ENCODE data around the gene ATRN. TPM values are rescaled to one million over a fixed set of nuclear protein-coding genes. Genes with fewer than 3 reads are reported as not detected.

Gene ATRN
- total and polyA plus RNA-seq, 2 donors (not counting 1 experiment from before 2014, with no cell fraction given): 5.8 to 19.5 TPM

DNA sequence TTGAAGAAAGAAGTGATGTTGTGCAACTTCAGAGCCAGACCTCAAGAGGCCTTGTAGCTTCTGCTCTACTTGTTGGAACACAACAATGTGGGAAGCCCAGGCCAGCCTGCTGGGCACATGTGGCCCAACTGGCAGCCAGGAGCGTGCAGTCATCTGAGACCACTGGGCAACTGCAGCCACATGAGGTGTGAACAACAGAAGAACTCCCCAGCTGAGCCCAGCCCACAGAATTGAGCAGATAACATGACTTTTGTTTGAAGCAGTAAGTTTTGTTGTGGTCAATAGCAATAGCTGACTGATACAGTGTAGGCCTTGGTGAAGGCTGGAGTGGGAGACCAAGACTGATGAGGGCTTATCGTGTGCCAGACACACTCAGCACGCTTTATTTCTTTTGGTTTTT is 219.6 kb downstream of the ATRN start:
- no peak overlapping the region for H3K9ac ChIP-seq (ENCODE audit: low read length)
- ChIA-PET CTCF (interaction anchor here (0.6 to 0.7 kb wide), 2 partner anchors 27 to 975 kb away, joined by 3 to 4 read pairs; no protein-coding TSS in a partner anchor), POLR2A (no interaction called here)
- no peaks in the 10 kb centered on the region for H3K9me3 Mint-ChIP-seq (ENCODE audit: insufficient read depth)
- peaks cover 0 to 6% (median 0%) of the 10 kb centered on the region in 3 donors for H3K9me3 ChIP-seq (ENCODE audit: control extremely low read depth in 1 of 3, control insufficient read depth in 2 of 3, insufficient read depth in 1 of 3, low read length in 2 of 3)
- peaks cover 0 to 5% (median 0%) of the 10 kb centered on the region in 4 experiments for H3K27me3 ChIP-seq (replicated peaks in 1 of 4; ENCODE audit: control extremely low read depth in 1 of 4, control insufficient read depth in 3 of 4, insufficient read depth in 4 of 4, low read length in 3 of 4)
- no peaks in the 10 kb centered on the region for H3K36me3 ChIP-seq (replicated peaks in 1 of 2; ENCODE audit: control extremely low read depth in 1 of 2, control insufficient read depth in 1 of 2, extremely low read depth in 1 of 2, insufficient read depth in 2 of 2, low read length in 1 of 2)
- H3K27ac Mint-ChIP-seq: no peak overlapping the region
- no peaks in the 10 kb centered on the region for H3K4me1 Mint-ChIP-seq
- WGBS (ENCODE audit: insufficient coverage): 100% methylated on average over 1 of the region's 3 CpGs
- H3K79me2 ChIP-seq (ENCODE audit: control insufficient read depth, insufficient read depth, low read length): no peaks in the 10 kb centered on the region
- intact Hi-C loops (cut with micrococcal nuclease): no loop called here
- peaks cover 9% of the 10 kb centered on the region for H3K27me3 Mint-ChIP-seq
- no peak overlapping the region for H3K27ac ChIP-seq (ENCODE audit: low read length in 2 of 2)
- no peaks in the 10 kb centered on the region for H4K20me1 ChIP-seq (ENCODE audit: control insufficient read depth, insufficient read depth, low read length, poor library complexity, severe bottlenecking)
- H3K4me1 ChIP-seq (ENCODE audit: control insufficient read depth in 2 of 2, insufficient read depth in 2 of 2, low read length in 2 of 2): no peaks in the 10 kb centered on the region
- no peak overlapping the region for H2AFZ ChIP-seq (ENCODE audit: insufficient read depth, low read depth, low read length, poor library complexity, severe bottlenecking)
- no peak overlapping the region for H3K4me3 Mint-ChIP-seq
- H3K4me3 ChIP-seq (ENCODE audit: control extremely low read depth in 1 of 5, extremely low read depth in 1 of 5, insufficient read depth in 1 of 5, low read depth in 2 of 5, low read length in 4 of 5): no peak overlapping the region
- TF ChIP-seq, protein P1, sequence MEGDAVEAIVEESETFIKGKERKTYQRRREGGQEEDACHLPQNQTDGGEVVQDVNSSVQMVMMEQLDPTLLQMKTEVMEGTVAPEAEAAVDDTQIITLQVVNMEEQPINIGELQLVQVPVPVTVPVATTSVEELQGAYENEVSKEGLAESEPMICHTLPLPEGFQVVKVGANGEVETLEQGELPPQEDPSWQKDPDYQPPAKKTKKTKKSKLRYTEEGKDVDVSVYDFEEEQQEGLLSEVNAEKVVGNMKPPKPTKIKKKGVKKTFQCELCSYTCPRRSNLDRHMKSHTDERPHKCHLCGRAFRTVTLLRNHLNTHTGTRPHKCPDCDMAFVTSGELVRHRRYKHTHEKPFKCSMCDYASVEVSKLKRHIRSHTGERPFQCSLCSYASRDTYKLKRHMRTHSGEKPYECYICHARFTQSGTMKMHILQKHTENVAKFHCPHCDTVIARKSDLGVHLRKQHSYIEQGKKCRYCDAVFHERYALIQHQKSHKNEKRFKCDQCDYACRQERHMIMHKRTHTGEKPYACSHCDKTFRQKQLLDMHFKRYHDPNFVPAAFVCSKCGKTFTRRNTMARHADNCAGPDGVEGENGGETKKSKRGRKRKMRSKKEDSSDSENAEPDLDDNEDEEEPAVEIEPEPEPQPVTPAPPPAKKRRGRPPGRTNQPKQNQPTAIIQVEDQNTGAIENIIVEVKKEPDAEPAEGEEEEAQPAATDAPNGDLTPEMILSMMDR (IDR thresholded peaks at IDR 0.05): no peak
- H3K4me2 ChIP-seq (replicated peaks; ENCODE audit: low read depth, low read length, poor library complexity, severe bottlenecking): no peak overlapping the region
- no peak for DNase-seq
- no peak for ATAC-seq (ENCODE audit: low read depth)

DNA sequence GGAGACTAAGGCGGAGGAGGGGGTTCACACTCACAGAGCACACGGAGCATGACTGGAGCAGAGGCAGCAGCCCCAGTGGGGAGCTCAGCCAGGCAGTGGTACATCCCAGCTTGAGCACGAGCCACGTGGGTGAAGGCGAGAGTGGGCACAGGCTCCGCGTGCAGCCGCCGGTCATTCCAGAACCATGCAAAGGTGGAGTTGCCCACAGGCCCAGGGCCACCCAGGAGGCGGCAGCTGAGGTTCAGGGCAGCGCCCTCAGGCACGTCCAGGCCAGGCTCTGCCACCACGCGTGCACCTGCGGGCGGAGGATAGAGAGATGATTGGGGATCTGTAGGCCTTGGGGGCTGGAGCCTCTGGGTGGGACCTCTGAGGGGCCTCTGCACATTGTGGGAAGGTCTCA is 220.5 kb downstream of the ATRN start:
- H3K4me1 ChIP-seq (ENCODE audit: control insufficient read depth in 2 of 2, insufficient read depth in 2 of 2, low read length in 2 of 2): no peaks in the 10 kb centered on the region
- WGBS (ENCODE audit: insufficient coverage): 95% methylated on average over 16 of the region's 16 CpGs
- DNase-seq: no peak
- no peaks in the 10 kb centered on the region for H4K20me1 ChIP-seq (ENCODE audit: control insufficient read depth, insufficient read depth, low read length, poor library complexity, severe bottlenecking)
- no peak for TF ChIP-seq EZH2 (IDR thresholded peaks at IDR 0.05; ENCODE audit: borderline replicate concordance, insufficient read depth, low read depth, low read length, poor library complexity, severe bottlenecking)
- TF ChIP-seq, protein P1 (IDR thresholded peaks at IDR 0.05): no peak
- intact Hi-C loops (cut with micrococcal nuclease): no loop called here
- H2AFZ ChIP-seq (ENCODE audit: insufficient read depth, low read depth, low read length, poor library complexity, severe bottlenecking): no peak overlapping the region
- H3K4me3 Mint-ChIP-seq: no peak overlapping the region
- H3K27me3 Mint-ChIP-seq: peaks cover 9% of the 10 kb centered on the region
- no peak overlapping the region for H3K9ac ChIP-seq (ENCODE audit: low read length)
- no peak overlapping the region for H3K4me2 ChIP-seq (replicated peaks; ENCODE audit: low read depth, low read length, poor library complexity, severe bottlenecking)
- H3K36me3 ChIP-seq (replicated peaks in 1 of 2; ENCODE audit: control extremely low read depth in 1 of 2, control insufficient read depth in 1 of 2, extremely low read depth in 1 of 2, insufficient read depth in 2 of 2, low read length in 1 of 2): no peaks in the 10 kb centered on the region
- no peaks in the 10 kb centered on the region for H3K4me1 Mint-ChIP-seq
- no peak for ATAC-seq (ENCODE audit: low read depth)
- H3K27ac Mint-ChIP-seq: no peak overlapping the region
- no peaks in the 10 kb centered on the region for H3K79me2 ChIP-seq (ENCODE audit: control insufficient read depth, insufficient read depth, low read length)
- no peaks in the 10 kb centered on the region for H3K9me3 Mint-ChIP-seq (ENCODE audit: insufficient read depth)
- POLR2A ChIA-PET: no interaction called here
- peaks cover 0 to 3% (median 0%) of the 10 kb centered on the region in 4 experiments for H3K27me3 ChIP-seq (replicated peaks in 1 of 4; ENCODE audit: control extremely low read depth in 1 of 4, control insufficient read depth in 3 of 4, insufficient read depth in 4 of 4, low read length in 3 of 4)
- no peak overlapping the region for H3K27ac ChIP-seq (ENCODE audit: low read length in 2 of 2)
- CTCF ChIA-PET: interaction anchor here (0.7 kb wide), 1 partner anchor 974 kb away, joined by 4 read pairs; no protein-coding TSS in a partner anchor
- no peak overlapping the region for H3K4me3 ChIP-seq (ENCODE audit: control extremely low read depth in 1 of 5, extremely low read depth in 1 of 5, insufficient read depth in 1 of 5, low read depth in 2 of 5, low read length in 4 of 5)
- H3K9me3 ChIP-seq (ENCODE audit: control extremely low read depth in 1 of 3, control insufficient read depth in 2 of 3, insufficient read depth in 1 of 3, low read length in 2 of 3): peaks cover 0 to 8% (median 0%) of the 10 kb centered on the region in 3 donors

Measured in B cell (primary cell).